C4-2B (cell line): ENCODE results near the gene GLB1L3.

Experiments used
- ZFX ChIP-seq: fragments of 450-650 bp; IDR thresholded peaks from 2 replicates; pipeline ENCODE4 v1.6.1; 2017
- TF ChIP-seq, protein P1 (sequence below): fragments of 450-650 bp; conservative IDR thresholded peaks from 2 replicates; pipeline ENCODE4 v1.5.1; 2017; ENCODE audit warnings: mild to moderate bottlenecking

DNA sequence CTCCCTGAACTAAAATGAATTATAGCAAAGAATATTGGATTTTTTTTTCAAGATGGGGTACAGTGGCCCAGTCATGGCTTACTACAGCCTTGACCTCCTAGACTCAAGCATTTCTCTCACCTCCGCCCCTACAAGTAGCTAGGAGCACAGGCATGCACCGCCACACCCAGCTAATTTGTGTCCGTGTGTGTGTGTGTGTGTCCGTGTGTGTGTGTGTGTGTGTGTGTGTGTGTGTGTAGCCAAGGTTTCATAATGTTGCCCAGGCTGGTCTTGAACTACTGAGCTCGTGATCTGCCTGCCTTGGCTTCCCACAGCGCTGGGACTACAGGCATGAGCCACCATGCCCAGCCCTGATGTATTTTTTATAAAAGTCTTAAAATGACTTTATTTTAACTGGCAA lies 35.6 kb upstream of the GLB1L3 start:
- TF ChIP-seq, protein P1, sequence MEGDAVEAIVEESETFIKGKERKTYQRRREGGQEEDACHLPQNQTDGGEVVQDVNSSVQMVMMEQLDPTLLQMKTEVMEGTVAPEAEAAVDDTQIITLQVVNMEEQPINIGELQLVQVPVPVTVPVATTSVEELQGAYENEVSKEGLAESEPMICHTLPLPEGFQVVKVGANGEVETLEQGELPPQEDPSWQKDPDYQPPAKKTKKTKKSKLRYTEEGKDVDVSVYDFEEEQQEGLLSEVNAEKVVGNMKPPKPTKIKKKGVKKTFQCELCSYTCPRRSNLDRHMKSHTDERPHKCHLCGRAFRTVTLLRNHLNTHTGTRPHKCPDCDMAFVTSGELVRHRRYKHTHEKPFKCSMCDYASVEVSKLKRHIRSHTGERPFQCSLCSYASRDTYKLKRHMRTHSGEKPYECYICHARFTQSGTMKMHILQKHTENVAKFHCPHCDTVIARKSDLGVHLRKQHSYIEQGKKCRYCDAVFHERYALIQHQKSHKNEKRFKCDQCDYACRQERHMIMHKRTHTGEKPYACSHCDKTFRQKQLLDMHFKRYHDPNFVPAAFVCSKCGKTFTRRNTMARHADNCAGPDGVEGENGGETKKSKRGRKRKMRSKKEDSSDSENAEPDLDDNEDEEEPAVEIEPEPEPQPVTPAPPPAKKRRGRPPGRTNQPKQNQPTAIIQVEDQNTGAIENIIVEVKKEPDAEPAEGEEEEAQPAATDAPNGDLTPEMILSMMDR: no peak
- TF ChIP-seq ZFX: no peak
